Hepatocyte (in vitro differentiated cells): ENCODE measurements around the gene MTMR3. TPM values are rescaled to one million over a fixed set of nuclear protein-coding genes. Genes with fewer than 3 reads are reported as not detected.

Source experiments
- DNase-seq: peaks from one replicate; pipeline ENCODE4 v3.0.0-alpha.2; 2016; ENCODE audit warnings: low spot score
- H2AFZ ChIP-seq: fragments of 200-600 bp; sonication (generic); 2 replicates; pipeline ENCODE4 v1.6.0; 2016; ENCODE audit warnings: antibody characterized with exemption, mild to moderate bottlenecking
- H3K27ac ChIP-seq: fragments of 200-600 bp; sonication (generic); 2 replicates; pipeline ENCODE4 v1.5.1; 2016; ENCODE audit warnings: mild to moderate bottlenecking
- H3K27me3 ChIP-seq: fragments of 200-600 bp; sonication (generic); 2 replicates; pipeline ENCODE4 v1.6.1; 2016
- H3K36me3 ChIP-seq: fragments of 200-600 bp; sonication (generic); replicated peaks from 2 replicates; pipeline ENCODE4 v1.5.1; 2016; ENCODE audit warnings: low read depth; ENCODE audit not compliant: insufficient read depth
- H3K4me1 ChIP-seq: fragments of 200-600 bp; sonication (generic); 2 replicates; pipeline ENCODE4 v1.5.1; 2016; ENCODE audit warnings: mild to moderate bottlenecking, moderate library complexity; ENCODE audit not compliant: insufficient read depth
- H3K4me2 ChIP-seq: fragments of 200-600 bp; sonication (generic); 2 replicates; pipeline ENCODE4 v1.6.0; 2016
- H3K4me3 ChIP-seq: fragments of 200-600 bp; sonication (generic); 2 replicates; pipeline ENCODE4 v1.5.1; 2016; ENCODE audit warnings: mild to moderate bottlenecking
- H3K79me2 ChIP-seq: fragments of 200-600 bp; sonication (generic); 2 replicates; pipeline ENCODE4 v1.6.0; 2017; ENCODE audit warnings: mild to moderate bottlenecking
- H3K9me2 ChIP-seq: fragments of 200-600 bp; sonication (generic); replicated peaks from 2 replicates; pipeline ENCODE4 v1.6.0; 2017; ENCODE audit warnings: mild to moderate bottlenecking; ENCODE audit not compliant: insufficient read depth
- H3K9me3 ChIP-seq: fragments of 200-600 bp; sonication (generic); 2 replicates; pipeline ENCODE4 v1.5.1; 2016; ENCODE audit warnings: low read depth, mild to moderate bottlenecking
- H4K20me1 ChIP-seq: fragments of 200-600 bp; sonication (generic); 2 replicates; pipeline ENCODE4 v1.6.0; 2016; ENCODE audit warnings: mild to moderate bottlenecking; ENCODE audit not compliant: insufficient read depth, poor library complexity, severe bottlenecking
- EZH2 ChIP-seq: fragments of 200-600 bp; sonication (generic); IDR thresholded peaks from 2 replicates; pipeline ENCODE4 v1.6.1; 2016; ENCODE audit warnings: antibody characterized with exemption, mild to moderate bottlenecking, borderline replicate concordance
- EZH2phosphoT487 ChIP-seq: fragments of 200-600 bp; sonication (generic); IDR thresholded peaks from one replicate; pipeline ENCODE4 v1.6.1; 2018; ENCODE audit warnings: antibody characterized with exemption, mild to moderate bottlenecking, low read depth, moderate library complexity; ENCODE audit not compliant: unreplicated experiment, severe bottlenecking
- WGBS: methylation state at CpG from one replicate; pipeline ENCODE4 v1.1.6; 2016; ENCODE audit warnings: low lambda C conversion rate; ENCODE audit errors: missing lambda C conversion rate; 5-methylcytosine and 5-hydroxymethylcytosine counted together
- polyA plus RNA-seq: library from polyadenylated mRNA; unstranded; fragments of >200 nt; fragmentation: Nextera tagmentation; extraction: Ambion mirVana; gene quantifications from 2 replicates; pipeline ENCODE4 v1.2.1, GENCODE V29; 2016
- total RNA-seq: library from RNA; depleted of rRNA; stranded (reverse); fragments of >200 nt; gene quantifications from 2 replicates; pipeline ENCODE4 v1.2.3, GENCODE V29; 2014
- TF ChIP-seq, protein P1 (sequence below): fragments of 200-600 bp; sonication (generic); IDR thresholded peaks from 2 replicates; pipeline ENCODE4 v1.5.1; 2016; ENCODE audit warnings: antibody characterized with exemption, mild to moderate bottlenecking; ENCODE audit not compliant: poor library complexity

MTMR3 gene
- total and polyA plus RNA-seq, 2 experiments from 2014 or later, result 16.2 to 42.7 TPM

DNA sequence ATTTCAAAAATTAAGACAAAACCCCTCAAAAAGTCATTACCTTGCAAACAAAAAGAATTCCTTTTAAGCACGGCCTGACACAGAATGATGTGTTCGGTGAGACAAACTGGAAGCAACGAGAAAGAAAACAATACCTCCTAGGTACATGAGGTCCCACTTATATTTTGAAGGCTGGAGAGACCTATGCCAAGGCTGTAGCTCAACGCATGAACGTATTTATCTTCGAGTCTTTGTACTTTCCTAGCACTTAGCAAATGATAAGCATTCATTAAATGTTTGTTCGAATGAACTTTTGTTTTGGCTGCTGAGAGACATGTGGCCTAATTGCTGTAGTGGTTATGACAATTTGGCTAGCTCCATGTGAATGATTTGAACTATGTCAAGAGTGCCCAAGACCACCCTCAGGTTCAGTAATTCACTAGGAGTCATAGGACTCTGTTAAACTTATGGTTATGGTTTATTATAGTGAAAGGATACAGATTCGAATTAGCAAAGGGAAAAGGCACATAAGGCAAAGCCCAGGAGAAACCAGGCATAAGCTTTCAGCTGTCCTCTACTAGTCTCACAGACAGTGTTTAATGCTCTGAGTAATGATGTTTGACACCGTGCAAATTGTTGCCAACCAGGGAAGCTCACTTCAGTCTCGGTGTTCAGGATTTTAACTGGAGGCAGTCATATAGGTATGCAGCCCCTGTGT is 171.2 kb downstream of the MTMR3 start:
- H3K9me3 ChIP-seq, result no peaks in the 10 kb centered on the region
- no peak overlapping the region for H2AFZ ChIP-seq
- DNase-seq, result no peak
- H3K4me3 ChIP-seq, result no peak overlapping the region
- no peaks in the 10 kb centered on the region for H4K20me1 ChIP-seq
- H3K4me1 ChIP-seq, result peaks cover 8% of the 10 kb centered on the region
- no peaks in the 10 kb centered on the region for H3K79me2 ChIP-seq
- no peaks in the 10 kb centered on the region for H3K27me3 ChIP-seq
- peak overlapping the region; percentile 22 for H3K4me2 ChIP-seq
- no peaks in the 10 kb centered on the region for H3K36me3 ChIP-seq
- no peak for TF ChIP-seq EZH2phosphoT487
- TF ChIP-seq, protein P1, sequence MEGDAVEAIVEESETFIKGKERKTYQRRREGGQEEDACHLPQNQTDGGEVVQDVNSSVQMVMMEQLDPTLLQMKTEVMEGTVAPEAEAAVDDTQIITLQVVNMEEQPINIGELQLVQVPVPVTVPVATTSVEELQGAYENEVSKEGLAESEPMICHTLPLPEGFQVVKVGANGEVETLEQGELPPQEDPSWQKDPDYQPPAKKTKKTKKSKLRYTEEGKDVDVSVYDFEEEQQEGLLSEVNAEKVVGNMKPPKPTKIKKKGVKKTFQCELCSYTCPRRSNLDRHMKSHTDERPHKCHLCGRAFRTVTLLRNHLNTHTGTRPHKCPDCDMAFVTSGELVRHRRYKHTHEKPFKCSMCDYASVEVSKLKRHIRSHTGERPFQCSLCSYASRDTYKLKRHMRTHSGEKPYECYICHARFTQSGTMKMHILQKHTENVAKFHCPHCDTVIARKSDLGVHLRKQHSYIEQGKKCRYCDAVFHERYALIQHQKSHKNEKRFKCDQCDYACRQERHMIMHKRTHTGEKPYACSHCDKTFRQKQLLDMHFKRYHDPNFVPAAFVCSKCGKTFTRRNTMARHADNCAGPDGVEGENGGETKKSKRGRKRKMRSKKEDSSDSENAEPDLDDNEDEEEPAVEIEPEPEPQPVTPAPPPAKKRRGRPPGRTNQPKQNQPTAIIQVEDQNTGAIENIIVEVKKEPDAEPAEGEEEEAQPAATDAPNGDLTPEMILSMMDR, result no peak
- no peak for TF ChIP-seq EZH2
- peak overlapping the region; percentile 7 for H3K27ac ChIP-seq
- no peaks in the 10 kb centered on the region for H3K9me2 ChIP-seq
- 49% methylated on average over 10 of the region's 10 CpGs for WGBS

DNA sequence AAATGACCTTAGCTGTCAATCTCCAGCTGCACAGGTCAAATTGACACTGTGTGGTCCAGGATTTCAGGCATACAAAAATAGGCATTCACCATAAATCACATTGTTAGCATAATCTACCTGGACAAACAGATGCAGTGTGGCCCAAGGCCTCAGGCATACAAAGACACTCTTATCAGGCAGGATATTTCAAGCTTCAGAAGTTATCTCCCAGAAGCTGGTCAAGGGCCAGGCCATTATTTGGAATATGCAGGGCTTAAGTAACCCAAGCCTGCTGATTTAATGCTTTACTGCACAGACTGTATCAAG is 171.7 kb downstream of the MTMR3 start:
- no peak for DNase-seq
- TF ChIP-seq EZH2, result no peak
- TF ChIP-seq EZH2phosphoT487, result no peak
- TF ChIP-seq, protein P1, result no peak
- peak overlapping the region; percentile 7 for H3K27ac ChIP-seq
- no peaks in the 10 kb centered on the region for H4K20me1 ChIP-seq
- H3K9me3 ChIP-seq, result no peaks in the 10 kb centered on the region
- H3K27me3 ChIP-seq, result no peaks in the 10 kb centered on the region
- no peaks in the 10 kb centered on the region for H3K79me2 ChIP-seq
- H3K4me1 ChIP-seq, result peaks cover 8% of the 10 kb centered on the region
- no peaks in the 10 kb centered on the region for H3K9me2 ChIP-seq
- H3K36me3 ChIP-seq, result no peaks in the 10 kb centered on the region
- H3K4me2 ChIP-seq, result peak overlapping the region; percentile 22
- no peak overlapping the region for H3K4me3 ChIP-seq
- H2AFZ ChIP-seq, result no peak overlapping the region

DNA sequence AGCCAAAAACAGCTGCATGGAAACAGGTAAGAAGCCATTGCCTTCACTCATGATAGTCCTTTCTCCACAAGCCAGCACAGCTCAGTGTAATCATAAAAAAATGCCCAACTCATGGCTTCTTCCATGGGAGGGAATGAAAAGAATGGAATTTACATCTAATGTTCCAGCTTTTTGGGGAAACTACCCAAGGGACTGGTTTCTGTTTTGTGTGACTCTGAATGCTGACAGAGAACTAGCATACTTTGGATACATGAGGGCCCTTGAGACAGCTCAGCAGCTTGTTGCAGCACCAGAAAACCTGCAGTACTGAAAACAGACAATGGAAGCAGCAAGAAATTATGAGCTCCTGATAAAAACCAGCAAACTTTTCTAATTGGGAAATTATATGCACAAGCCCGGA is 173.0 kb downstream of the MTMR3 start:
- DNase-seq, result no peak
- no peak overlapping the region for H2AFZ ChIP-seq
- H3K4me2 ChIP-seq, result no peak overlapping the region
- no peaks in the 10 kb centered on the region for H3K9me3 ChIP-seq
- no peaks in the 10 kb centered on the region for H4K20me1 ChIP-seq
- H3K27ac ChIP-seq, result no peak overlapping the region
- H3K79me2 ChIP-seq, result no peaks in the 10 kb centered on the region
- no peak overlapping the region for H3K4me3 ChIP-seq
- H3K9me2 ChIP-seq, result no peaks in the 10 kb centered on the region
- TF ChIP-seq, protein P1, result no peak
- TF ChIP-seq EZH2phosphoT487 (no peak), EZH2 (no peak)
- H3K27me3 ChIP-seq, result no peaks in the 10 kb centered on the region
- no peaks in the 10 kb centered on the region for H3K36me3 ChIP-seq
- peaks cover 8% of the 10 kb centered on the region for H3K4me1 ChIP-seq
- WGBS, result 85% methylated on average over 1 of the region's 1 CpG
